HEK293 (cell line): ENCODE results near the gene MALAT1.

ENCODE experiments used
- EGR2 ChIP-seq: fragments of 450-650 bp; formaldehyde crosslinking; IDR thresholded peaks from 2 replicates; pipeline ENCODE4 v1.5.1; 2016; ENCODE audit warnings: low read depth, missing biosample characterization, missing genetic modification characterization
- FEZF1 ChIP-seq: fragments of 450-650 bp; formaldehyde crosslinking; IDR thresholded peaks from 2 replicates; pipeline ENCODE4 v1.5.1; 2016; ENCODE audit warnings: missing biosample characterization, missing genetic modification characterization
- GLIS1 ChIP-seq: fragments of 450-650 bp; formaldehyde crosslinking; IDR thresholded peaks from 2 replicates; pipeline ENCODE4 v1.5.1; 2016; ENCODE audit warnings: missing biosample characterization, missing genetic modification characterization
- KLF17 ChIP-seq: fragments of 450-650 bp; formaldehyde crosslinking; IDR thresholded peaks from 2 replicates; pipeline ENCODE4 v1.5.1; 2016; ENCODE audit warnings: missing biosample characterization, missing genetic modification characterization
- KLF9 ChIP-seq: fragments of 450-650 bp; formaldehyde crosslinking; IDR thresholded peaks from 2 replicates; pipeline ENCODE4 v1.5.1; 2016; ENCODE audit warnings: missing biosample characterization, missing genetic modification characterization, low read depth
- PRDM1 ChIP-seq: fragments of 450-650 bp; formaldehyde crosslinking; IDR thresholded peaks from 2 replicates; pipeline ENCODE4; 2016; ENCODE audit warnings: missing biosample characterization, missing genetic modification characterization
- REPIN1 ChIP-seq: fragments of 450-650 bp; formaldehyde crosslinking; IDR thresholded peaks from 2 replicates; pipeline ENCODE4 v1.5.1; 2017; ENCODE audit warnings: missing biosample characterization, missing genetic modification characterization, low read depth
- SETDB1 ChIP-seq: IDR thresholded peaks from one replicate; pipeline ENCODE4 v1.6.1; 2017; ENCODE audit warnings: mild to moderate bottlenecking, low read length, moderate library complexity, mixed read lengths; ENCODE audit not compliant: insufficient read length
- TSHZ1 ChIP-seq: fragments of 450-650 bp; formaldehyde crosslinking; IDR thresholded peaks from 2 replicates; pipeline ENCODE4 v1.5.1; 2016; ENCODE audit warnings: missing biosample characterization, missing genetic modification characterization, borderline replicate concordance
- ZBTB20 ChIP-seq: fragments of 450-650 bp; formaldehyde crosslinking; IDR thresholded peaks from 2 replicates; pipeline ENCODE4 v1.5.1; 2016; ENCODE audit warnings: missing biosample characterization, missing genetic modification characterization
- ZEB2 ChIP-seq: fragments of 450-650 bp; formaldehyde crosslinking; IDR thresholded peaks from 2 replicates; pipeline ENCODE4 v1.5.1; 2016; ENCODE audit warnings: missing biosample characterization, missing genetic modification characterization
- ZFP3 ChIP-seq: fragments of 450-650 bp; formaldehyde crosslinking; IDR thresholded peaks from 2 replicates; pipeline ENCODE4 v1.5.1; 2016; ENCODE audit warnings: low read depth, missing biosample characterization, missing genetic modification characterization
- ZFP69B ChIP-seq: fragments of 450-650 bp; formaldehyde crosslinking; IDR thresholded peaks from 2 replicates; pipeline ENCODE4 v1.5.1; 2016; ENCODE audit warnings: missing biosample characterization, missing genetic modification characterization
- ZNF174 ChIP-seq: fragments of 450-650 bp; formaldehyde crosslinking; IDR thresholded peaks from 2 replicates; pipeline ENCODE4 v1.5.0; 2017; ENCODE audit warnings: missing biosample characterization, mild to moderate bottlenecking, missing genetic modification characterization
- ZNF184 ChIP-seq: fragments of 450-650 bp; IDR thresholded peaks from 2 replicates; pipeline ENCODE4 v1.5.1; 2018; ENCODE audit warnings: missing biosample characterization, mild to moderate bottlenecking, missing genetic modification characterization
- ZNF211 ChIP-seq: fragments of 450-650 bp; formaldehyde crosslinking; IDR thresholded peaks from 2 replicates; pipeline ENCODE4 v1.5.1; 2016; ENCODE audit warnings: low read depth, missing biosample characterization, missing genetic modification characterization
- ZNF23 ChIP-seq: fragments of 450-650 bp; formaldehyde crosslinking; IDR thresholded peaks from 2 replicates; pipeline ENCODE4 v1.5.1; 2016; ENCODE audit warnings: missing biosample characterization, missing genetic modification characterization, borderline replicate concordance
- ZNF280D ChIP-seq: fragments of 450-650 bp; formaldehyde crosslinking; IDR thresholded peaks from 2 replicates; pipeline ENCODE4 v1.5.1; 2016; ENCODE audit warnings: missing biosample characterization, missing genetic modification characterization
- ZNF366 ChIP-seq: fragments of 450-650 bp; formaldehyde crosslinking; conservative IDR thresholded peaks from 2 replicates; pipeline ENCODE4 v1.5.1; 2016; ENCODE audit warnings: missing biosample characterization, missing genetic modification characterization
- ZNF571 ChIP-seq: fragments of 450-650 bp; formaldehyde crosslinking; IDR thresholded peaks from 2 replicates; pipeline ENCODE4 v1.5.0; 2017; ENCODE audit warnings: missing biosample characterization, missing genetic modification characterization
- ZNF623 ChIP-seq: fragments of 450-650 bp; formaldehyde crosslinking; IDR thresholded peaks from 2 replicates; pipeline ENCODE4 v1.5.1; 2016; ENCODE audit warnings: missing biosample characterization, missing genetic modification characterization
- ZNF624 ChIP-seq: fragments of 450-650 bp; formaldehyde crosslinking; IDR thresholded peaks from 2 replicates; pipeline ENCODE4 v1.5.1; 2017; ENCODE audit warnings: missing biosample characterization, missing genetic modification characterization
- ZNF654 ChIP-seq: fragments of 450-650 bp; formaldehyde crosslinking; IDR thresholded peaks from 2 replicates; pipeline ENCODE4 v1.5.1; 2016; ENCODE audit warnings: low read depth, missing biosample characterization, missing genetic modification characterization
- ZNF776 ChIP-seq: fragments of 450-650 bp; formaldehyde crosslinking; IDR thresholded peaks from 2 replicates; pipeline ENCODE4 v1.5.0; 2017; ENCODE audit warnings: missing biosample characterization, missing genetic modification characterization, borderline replicate concordance
- ZNF843 ChIP-seq: fragments of 450-650 bp; formaldehyde crosslinking; IDR thresholded peaks from 2 replicates; pipeline ENCODE4 v1.5.1; 2016; ENCODE audit warnings: missing biosample characterization, missing genetic modification characterization
- ZSCAN18 ChIP-seq: fragments of 450-650 bp; formaldehyde crosslinking; IDR thresholded peaks from 2 replicates; pipeline ENCODE4 v1.5.1; 2016; ENCODE audit warnings: missing biosample characterization, missing genetic modification characterization
- ZSCAN5A ChIP-seq: fragments of 450-650 bp; formaldehyde crosslinking; IDR thresholded peaks from 2 replicates; pipeline ENCODE4 v1.5.1; 2016; ENCODE audit warnings: missing biosample characterization, missing genetic modification characterization

MALAT1 gene

GRCh38 chr11:65555693-65556231 is 56.9 kb downstream of the MALAT1 start (continued):
- no peak for TF ChIP-seq ZSCAN5A
- TF ChIP-seq ZNF211 (tag by site-specific recombination), result no peak
- no peak for TF ChIP-seq ZNF843 (tag by site-specific recombination)
- TF ChIP-seq ZFP69B (tag by site-specific recombination), result no peak
- no peak for TF ChIP-seq ZNF776 (tag by site-specific recombination)
- TF ChIP-seq ZNF571 (tag by site-specific recombination), result no peak
- TF ChIP-seq ZNF654, result no peak
- TF ChIP-seq SETDB1, result no peak
- no peak for TF ChIP-seq ZBTB20 (tag by site-specific recombination)
- TF ChIP-seq EGR2 (tag by site-specific recombination), result peak; percentile 48; the same call in 1 of the 2 replicates
- 0 out of 2 replicates have a peak, but pooled peaks have one; percentile 29 for TF ChIP-seq KLF17
- no peak for TF ChIP-seq FEZF1
- TF ChIP-seq ZNF174 (tag by site-specific recombination), result no peak
- no peak for TF ChIP-seq ZNF184 (tag by site-specific recombination)
- TF ChIP-seq KLF9 (tag by site-specific recombination), result peak; percentile 61
- TF ChIP-seq ZNF366 (tag by site-specific recombination), result no peak
- TF ChIP-seq PRDM1 (tag by site-specific recombination), result peak; percentile 38; the same call in 1 of the 2 replicates
- peak; percentile 58; the same call in 1 of the 2 replicates for TF ChIP-seq GLIS1 (tag by site-specific recombination)
- no peak for TF ChIP-seq REPIN1 (tag by site-specific recombination)
- no peak for TF ChIP-seq ZNF624 (tag by site-specific recombination)
- TF ChIP-seq ZEB2, result no peak
- TF ChIP-seq ZNF623, result no peak
- TF ChIP-seq TSHZ1, result no peak
- no peak for TF ChIP-seq ZNF280D
- TF ChIP-seq ZFP3 (tag by site-specific recombination), result no peak
- TF ChIP-seq ZNF23 (tag by site-specific recombination), result no peak
- no peak for TF ChIP-seq ZSCAN18 (tag by site-specific recombination)
- TF ChIP-seq, all 188 proteins: peak for 13
